ENCODE measurements around the gene GCKR.

- no peak for TF ChIP-seq CTCF (IDR thresholded peaks at IDR 0.05)
- no peak for TF ChIP-seq POLR2A (IDR thresholded peaks at IDR 0.05)
Measured at GRCh38 chr2:27572998-27573429, 76.4 kb downstream of the GCKR start.
